Neural cell (in vitro differentiated cells): ENCODE results near the gene CLTRN. TPM values are rescaled to one million over a fixed set of nuclear protein-coding genes. Genes with fewer than 3 reads are reported as not detected.

Experiments
- H2AFZ ChIP-seq: fragments of 200-600, 300-800 bp; sonication (generic), shearing (Covaris generic); 2 replicates; pipeline ENCODE4 v1.6.0; 2014; ENCODE audit warnings: low read depth, mild to moderate bottlenecking, antibody characterized with exemption, low read length, moderate library complexity
- H3F3A ChIP-seq: fragments of 200-600 bp; shearing (Covaris generic); 2 replicates; pipeline ENCODE4 v1.6.1; 2016; ENCODE audit warnings: mild to moderate bottlenecking, moderate library complexity, mixed read lengths, antibody characterized with exemption, low read length; ENCODE audit not compliant: insufficient read depth, poor library complexity, severe bottlenecking
- H3K27ac ChIP-seq: fragments of 200-600, 300-800 bp; sonication (generic), shearing (Covaris generic); 2 replicates; pipeline ENCODE4 v1.5.1; 2014; ENCODE audit warnings: mild to moderate bottlenecking, low read length, moderate library complexity
- H3K27me3 ChIP-seq: fragments of 300-800, 200-600 bp; sonication (generic), shearing (Covaris generic); 2 replicates; pipeline ENCODE4 v1.6.0; 2014; ENCODE audit warnings: mild to moderate bottlenecking, low read depth, low read length, moderate library complexity; ENCODE audit not compliant: insufficient read depth
- H3K36me3 ChIP-seq: fragments of 300-800, 200-600 bp; sonication (generic), shearing (Covaris generic); 2 replicates; pipeline ENCODE4 v1.5.1; 2014; ENCODE audit warnings: mild to moderate bottlenecking, antibody characterized with exemption, low read length, moderate library complexity; ENCODE audit not compliant: insufficient read depth
- H3K4me2 ChIP-seq: fragments of 300-800, 200-600 bp; sonication (generic), shearing (Covaris generic); 2 replicates; pipeline ENCODE4 v1.6.0; 2014; ENCODE audit warnings: mild to moderate bottlenecking, low read length
- H3K4me3 ChIP-seq: fragments of 300-800, 200-600 bp; sonication (generic), shearing (Covaris generic); 2 replicates; pipeline ENCODE4 v1.5.1; 2014; ENCODE audit warnings: mild to moderate bottlenecking, low read length, moderate library complexity
- H3K79me2 ChIP-seq: fragments of 200-600 bp; shearing (Covaris generic); replicated peaks from 2 replicates; pipeline ENCODE4 v1.6.0; 2014; ENCODE audit warnings: mild to moderate bottlenecking, low read length, moderate library complexity; ENCODE audit not compliant: insufficient read depth
- H3K9ac ChIP-seq: fragments of 300-800, 200-600 bp; sonication (generic), shearing (Covaris generic); 2 replicates; pipeline ENCODE4 v1.6.1; 2016; ENCODE audit warnings: mild to moderate bottlenecking, low read length, mixed read lengths
- H3K9me2 ChIP-seq: fragments of 200-600 bp; shearing (Covaris generic); 2 replicates; pipeline ENCODE4 v1.6.1; 2016; ENCODE audit warnings: mild to moderate bottlenecking, low read length, mixed read lengths; ENCODE audit not compliant: insufficient read depth
- H3K9me3 ChIP-seq: fragments of 200-600, 300-800 bp; sonication (generic), shearing (Covaris generic); 2 replicates; pipeline ENCODE4 v1.6.1; 2016; ENCODE audit warnings: mild to moderate bottlenecking, mixed run types, low read length, moderate library complexity, mixed read lengths
- H4K20me1 ChIP-seq: fragments of 200-600 bp; shearing (Covaris generic); 2 replicates; pipeline ENCODE4 v1.6.1; 2016; ENCODE audit warnings: mild to moderate bottlenecking, mixed run types; ENCODE audit not compliant: insufficient read depth
- EP300 ChIP-seq: fragments of 450-650 bp; conservative IDR thresholded peaks from 2 replicates; pipeline ENCODE4 v1.6.1; 2014; ENCODE audit warnings: antibody characterized with exemption, mild to moderate bottlenecking, moderate library complexity; ENCODE audit not compliant: poor library complexity, severe bottlenecking
- EZH2 ChIP-seq: fragments of 200-600, 300-800 bp; shearing (Covaris generic), sonication (generic); IDR thresholded peaks from 2 replicates; pipeline ENCODE4 v1.6.1; 2014; ENCODE audit warnings: antibody characterized with exemption, low read length, borderline replicate concordance, mild to moderate bottlenecking; ENCODE audit not compliant: insufficient read depth, poor library complexity, severe bottlenecking
- MXI1 ChIP-seq: fragments of 450-650 bp; conservative IDR thresholded peaks from 2 replicates; pipeline ENCODE4 v1.6.1; 2014; ENCODE audit warnings: antibody characterized with exemption, mild to moderate bottlenecking; ENCODE audit not compliant: poor library complexity, severe bottlenecking
- POLR2AphosphoS5 ChIP-seq: IDR thresholded peaks from 2 replicates; pipeline ENCODE4 v1.6.1; 2012
- RAD21 ChIP-seq: fragments of 450-650 bp; conservative IDR thresholded peaks from 2 replicates; pipeline ENCODE4 v1.6.1; 2014; ENCODE audit warnings: antibody characterized with exemption, mild to moderate bottlenecking, moderate library complexity
- SMC3 ChIP-seq: fragments of 450-650 bp; conservative IDR thresholded peaks from 2 replicates; pipeline ENCODE4 v1.6.1; 2014; ENCODE audit warnings: antibody characterized with exemption, mild to moderate bottlenecking, moderate library complexity; ENCODE audit not compliant: poor library complexity
- TAF1 ChIP-seq: IDR thresholded peaks from 2 replicates; pipeline ENCODE4 v1.6.1; 2012; ENCODE audit warnings: low read depth
- polyA plus RNA-seq: library from polyadenylated mRNA; depleted of rRNA; stranded (reverse); fragments of >200 nt; gene quantifications from 2 replicates; pipeline ENCODE4 v1.2.3, GENCODE V29; 2014
- TF ChIP-seq, protein P1 (sequence below): IDR thresholded peaks from 2 replicates; pipeline ENCODE4 v1.6.1; 2012; ENCODE audit warnings: borderline replicate concordance
- TF ChIP-seq, protein P2 (sequence below): fragments of 450-650 bp; IDR thresholded peaks from 2 replicates; pipeline ENCODE4 v1.5.1; 2014; ENCODE audit warnings: antibody characterized with exemption, mild to moderate bottlenecking, moderate library complexity; ENCODE audit not compliant: poor library complexity, severe bottlenecking

CLTRN gene
- polyA plus RNA-seq, 1 donor from 2014 or later = 2.2 TPM

DNA sequence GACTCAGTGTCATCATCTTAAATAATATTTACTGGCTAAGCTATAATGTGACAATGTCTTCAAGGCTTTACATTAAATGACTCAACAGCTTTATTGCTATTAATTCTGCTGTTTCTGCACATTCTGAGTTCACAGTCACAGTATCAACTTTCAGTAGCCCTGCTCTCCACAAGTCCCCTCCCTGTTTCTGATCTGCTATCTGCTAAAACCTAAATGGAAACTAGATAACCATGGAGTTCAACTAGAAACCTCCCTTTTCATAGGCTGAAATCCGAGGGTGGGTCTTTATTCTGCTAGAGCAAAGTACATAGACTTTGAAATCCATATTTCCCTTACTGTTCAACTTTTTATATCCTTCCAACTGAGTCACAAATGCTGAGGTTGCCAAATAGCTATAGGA, 58.5 kb downstream of the CLTRN start:
- no peak overlapping the region for H3K4me3 ChIP-seq
- H3K27me3 ChIP-seq = no peaks in the 10 kb centered on the region
- TF ChIP-seq TAF1 = no peak
- TF ChIP-seq, protein P1, sequence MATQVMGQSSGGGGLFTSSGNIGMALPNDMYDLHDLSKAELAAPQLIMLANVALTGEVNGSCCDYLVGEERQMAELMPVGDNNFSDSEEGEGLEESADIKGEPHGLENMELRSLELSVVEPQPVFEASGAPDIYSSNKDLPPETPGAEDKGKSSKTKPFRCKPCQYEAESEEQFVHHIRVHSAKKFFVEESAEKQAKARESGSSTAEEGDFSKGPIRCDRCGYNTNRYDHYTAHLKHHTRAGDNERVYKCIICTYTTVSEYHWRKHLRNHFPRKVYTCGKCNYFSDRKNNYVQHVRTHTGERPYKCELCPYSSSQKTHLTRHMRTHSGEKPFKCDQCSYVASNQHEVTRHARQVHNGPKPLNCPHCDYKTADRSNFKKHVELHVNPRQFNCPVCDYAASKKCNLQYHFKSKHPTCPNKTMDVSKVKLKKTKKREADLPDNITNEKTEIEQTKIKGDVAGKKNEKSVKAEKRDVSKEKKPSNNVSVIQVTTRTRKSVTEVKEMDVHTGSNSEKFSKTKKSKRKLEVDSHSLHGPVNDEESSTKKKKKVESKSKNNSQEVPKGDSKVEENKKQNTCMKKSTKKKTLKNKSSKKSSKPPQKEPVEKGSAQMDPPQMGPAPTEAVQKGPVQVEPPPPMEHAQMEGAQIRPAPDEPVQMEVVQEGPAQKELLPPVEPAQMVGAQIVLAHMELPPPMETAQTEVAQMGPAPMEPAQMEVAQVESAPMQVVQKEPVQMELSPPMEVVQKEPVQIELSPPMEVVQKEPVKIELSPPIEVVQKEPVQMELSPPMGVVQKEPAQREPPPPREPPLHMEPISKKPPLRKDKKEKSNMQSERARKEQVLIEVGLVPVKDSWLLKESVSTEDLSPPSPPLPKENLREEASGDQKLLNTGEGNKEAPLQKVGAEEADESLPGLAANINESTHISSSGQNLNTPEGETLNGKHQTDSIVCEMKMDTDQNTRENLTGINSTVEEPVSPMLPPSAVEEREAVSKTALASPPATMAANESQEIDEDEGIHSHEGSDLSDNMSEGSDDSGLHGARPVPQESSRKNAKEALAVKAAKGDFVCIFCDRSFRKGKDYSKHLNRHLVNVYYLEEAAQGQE = no peak
- TF ChIP-seq EZH2 = no peak
- no peak for TF ChIP-seq EP300
- TF ChIP-seq, protein P2, sequence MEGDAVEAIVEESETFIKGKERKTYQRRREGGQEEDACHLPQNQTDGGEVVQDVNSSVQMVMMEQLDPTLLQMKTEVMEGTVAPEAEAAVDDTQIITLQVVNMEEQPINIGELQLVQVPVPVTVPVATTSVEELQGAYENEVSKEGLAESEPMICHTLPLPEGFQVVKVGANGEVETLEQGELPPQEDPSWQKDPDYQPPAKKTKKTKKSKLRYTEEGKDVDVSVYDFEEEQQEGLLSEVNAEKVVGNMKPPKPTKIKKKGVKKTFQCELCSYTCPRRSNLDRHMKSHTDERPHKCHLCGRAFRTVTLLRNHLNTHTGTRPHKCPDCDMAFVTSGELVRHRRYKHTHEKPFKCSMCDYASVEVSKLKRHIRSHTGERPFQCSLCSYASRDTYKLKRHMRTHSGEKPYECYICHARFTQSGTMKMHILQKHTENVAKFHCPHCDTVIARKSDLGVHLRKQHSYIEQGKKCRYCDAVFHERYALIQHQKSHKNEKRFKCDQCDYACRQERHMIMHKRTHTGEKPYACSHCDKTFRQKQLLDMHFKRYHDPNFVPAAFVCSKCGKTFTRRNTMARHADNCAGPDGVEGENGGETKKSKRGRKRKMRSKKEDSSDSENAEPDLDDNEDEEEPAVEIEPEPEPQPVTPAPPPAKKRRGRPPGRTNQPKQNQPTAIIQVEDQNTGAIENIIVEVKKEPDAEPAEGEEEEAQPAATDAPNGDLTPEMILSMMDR = no peak
- TF ChIP-seq POLR2AphosphoS5 = no peak
- no peak for TF ChIP-seq SMC3
- no peaks in the 10 kb centered on the region for H3K36me3 ChIP-seq
- no peaks in the 10 kb centered on the region for H3K9me3 ChIP-seq
- H3K27ac ChIP-seq = no peak overlapping the region
- H2AFZ ChIP-seq = no peak overlapping the region
- H3K4me2 ChIP-seq = no peak overlapping the region
- H4K20me1 ChIP-seq = no peaks in the 10 kb centered on the region
- H3F3A ChIP-seq = no peaks in the 10 kb centered on the region
- no peak overlapping the region for H3K9ac ChIP-seq
- H3K79me2 ChIP-seq = no peaks in the 10 kb centered on the region
- H3K9me2 ChIP-seq = no peaks in the 10 kb centered on the region

DNA sequence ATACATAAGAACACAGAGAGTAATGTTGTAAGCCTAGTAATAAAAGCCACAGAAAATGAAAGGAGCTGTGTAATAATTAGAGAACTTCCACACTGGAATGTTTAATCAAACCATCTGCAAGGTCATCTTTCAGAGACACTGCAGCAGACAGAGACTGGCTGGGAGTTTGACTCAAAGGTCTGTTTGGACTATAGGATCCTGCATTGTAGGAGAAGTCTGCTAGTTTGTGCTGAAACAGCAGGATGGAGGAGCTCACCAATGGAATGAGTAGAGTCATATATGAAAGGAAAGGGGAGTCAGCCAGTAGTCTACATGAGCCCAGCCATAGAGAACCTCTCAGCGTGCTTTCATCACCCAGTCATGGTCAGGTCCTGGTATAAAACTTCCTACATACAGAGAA, 59.4 kb downstream of the CLTRN start:
- no peak overlapping the region for H3K4me3 ChIP-seq
- H2AFZ ChIP-seq = no peak overlapping the region
- no peaks in the 10 kb centered on the region for H3K9me2 ChIP-seq
- no peak overlapping the region for H3K27ac ChIP-seq
- TF ChIP-seq TAF1 = no peak
- H3K4me2 ChIP-seq = no peak overlapping the region
- no peaks in the 10 kb centered on the region for H3K9me3 ChIP-seq
- H3K9ac ChIP-seq = no peak overlapping the region
- no peaks in the 10 kb centered on the region for H3K36me3 ChIP-seq
- H3K27me3 ChIP-seq = no peaks in the 10 kb centered on the region
- H3K79me2 ChIP-seq = no peaks in the 10 kb centered on the region
- H3F3A ChIP-seq = no peaks in the 10 kb centered on the region
- H4K20me1 ChIP-seq = no peaks in the 10 kb centered on the region

DNA sequence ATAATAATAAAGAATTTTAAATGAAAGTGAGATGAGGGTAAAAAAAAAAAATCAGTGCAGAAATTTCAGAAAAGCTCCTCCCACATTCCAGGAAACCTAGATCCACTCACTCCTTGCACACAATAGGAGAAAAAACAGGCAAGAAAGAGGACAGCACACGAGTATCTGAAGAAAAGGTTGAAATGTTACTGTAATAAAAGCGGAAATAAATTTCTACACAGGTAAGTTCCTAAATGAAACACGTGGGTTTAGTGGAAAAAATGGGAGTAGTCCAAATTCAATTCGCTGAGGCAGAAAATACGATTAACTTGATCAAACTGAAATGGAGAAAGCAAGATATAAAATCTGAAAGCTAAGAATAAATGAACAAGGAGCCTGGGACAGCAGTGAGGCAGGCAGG, 61.8 kb downstream of the CLTRN start:
- no peaks in the 10 kb centered on the region for H3K9me2 ChIP-seq
- H3K9ac ChIP-seq = no peak overlapping the region
- no peaks in the 10 kb centered on the region for H4K20me1 ChIP-seq
- no peaks in the 10 kb centered on the region for H3F3A ChIP-seq
- H3K79me2 ChIP-seq = no peaks in the 10 kb centered on the region
- no peak overlapping the region for H2AFZ ChIP-seq
- H3K27me3 ChIP-seq = no peaks in the 10 kb centered on the region
- no peaks in the 10 kb centered on the region for H3K36me3 ChIP-seq
- TF ChIP-seq EP300 (no peak), MXI1 (no peak), TAF1 (no peak), POLR2AphosphoS5 (no peak), EZH2 (no peak), RAD21 (no peak), SMC3 (no peak)
- TF ChIP-seq, protein P1 = no peak
- TF ChIP-seq, protein P2 = no peak
- H3K9me3 ChIP-seq = no peaks in the 10 kb centered on the region
- no peak overlapping the region for H3K4me2 ChIP-seq
- no peak overlapping the region for H3K4me3 ChIP-seq
- H3K27ac ChIP-seq = no peak overlapping the region
